HG02678 (cell line): Measurements from ENCODE around the gene NUP62.

Experiments
- ATAC-seq: cut with Tn5 transposase; IDR thresholded peaks from one replicate; pipeline ENCODE4 v1.9.1; 2021; ENCODE audit warnings: mild to moderate bottlenecking, moderate library complexity; ENCODE audit not compliant: unreplicated experiment

Gene NUP62

GRCh38 chr19:49904136-49904535 lies 25.2 kb downstream of the NUP62 start:
- no peak for ATAC-seq

GRCh38 chr19:49896863-49897621 lies 32.3 kb downstream of the NUP62 start, which contains the start of gene IL4I1:
Gene IL4I1 (minus strand): TSS chr19:49896887. CDS start chr19:49896160, 727 bp downstream.
- ATAC-seq, result peak; percentile 55

GRCh38 chr19:49895566-49896297 lies 33.6 kb downstream of the NUP62 start:
- ATAC-seq, result no peak

GRCh38 chr19:49894879-49895565 lies 34.3 kb downstream of the NUP62 start:
- ATAC-seq, result no peak

GRCh38 chr19:49894011-49894664 lies 35.2 kb downstream of the NUP62 start:
- no peak for ATAC-seq

- ATAC-seq, result no peak
These were observed 36.6 kb downstream of the NUP62 start for GRCh38 chr19:49892716-49893115.

GRCh38 chr19:49891393-49891792 lies 37.9 kb downstream of the NUP62 start:
- no peak for ATAC-seq

GRCh38 chr19:49890349-49891311 lies 38.7 kb downstream of the NUP62 start:
- ATAC-seq, result no peak

GRCh38 chr19:49889687-49890348 lies 39.5 kb downstream of the NUP62 start:
- no peak for ATAC-seq

- no peak for ATAC-seq
These were observed 40.1 kb downstream of the NUP62 start for GRCh38 chr19:49889038-49889686.

- ATAC-seq, result no peak
These were observed 40.8 kb downstream of the NUP62 start for GRCh38 chr19:49888510-49888824.

GRCh38 chr19:49887665-49888509 lies 41.4 kb downstream of the NUP62 start:
- ATAC-seq, result no peak

GRCh38 chr19:49887037-49887664 lies 42.2 kb downstream of the NUP62 start:
- ATAC-seq, result no peak

GRCh38 chr19:49884760-49885159 lies 44.5 kb downstream of the NUP62 start:
- ATAC-seq, result no peak

- no peak for ATAC-seq
These were observed 45.2 kb downstream of the NUP62 start for GRCh38 chr19:49884109-49884508.

- ATAC-seq, result no peak
These were observed 46.2 kb downstream of the NUP62 start for GRCh38 chr19:49883094-49883493.

- no peak for ATAC-seq
These were observed 46.7 kb downstream of the NUP62 start for GRCh38 chr19:49882643-49883042.
